ENCODE results near the gene IDUA. TPM values are rescaled to one million over a fixed set of nuclear protein-coding genes. Genes with fewer than 3 reads are reported as not detected.

IDUA gene
- total RNA-seq, 1 donor from 2014 or later, result 10.2 TPM

GRCh38 chr4:1017211-1017610 lies 30.4 kb downstream of the IDUA start:
- no peak for DNase-seq

- no peak for DNase-seq
Measured at GRCh38 chr4:1017706-1018105, 30.9 kb downstream of the IDUA start.

- peak; percentile 68 for DNase-seq
Measured at GRCh38 chr4:1018147-1019020, 31.5 kb downstream of the IDUA start.

GRCh38 chr4:1019320-1019719 lies 32.5 kb downstream of the IDUA start:
- no peak for DNase-seq

- peak; percentile 54 for DNase-seq
Measured at GRCh38 chr4:1019729-1020470, 33.1 kb downstream of the IDUA start.

- no peak for DNase-seq
Measured at GRCh38 chr4:1021386-1022050, 34.7 kb downstream of the IDUA start.

GRCh38 chr4:1022051-1022738 lies 35.4 kb downstream of the IDUA start:
- DNase-seq, result no peak

GRCh38 chr4:1022739-1023066 lies 35.9 kb downstream of the IDUA start:
- DNase-seq, result peak; percentile 75

- DNase-seq, result peak; percentile 75
Measured at GRCh38 chr4:1023075-1023640, 36.3 kb downstream of the IDUA start.

GRCh38 chr4:1023895-1024740 lies 37.3 kb downstream of the IDUA start:
- DNase-seq, result no peak

- DNase-seq, result no peak
Measured at GRCh38 chr4:1024882-1025545, 38.2 kb downstream of the IDUA start.

GRCh38 chr4:1026115-1026514 lies 39.3 kb downstream of the IDUA start:
- peak; percentile 74 for DNase-seq

GRCh38 chr4:1027219-1027914 lies 40.5 kb downstream of the IDUA start:
- DNase-seq, result no peak

- DNase-seq, result no peak
Measured at GRCh38 chr4:1027915-1028238, 41.0 kb downstream of the IDUA start.

- no peak for DNase-seq
Measured at GRCh38 chr4:1028574-1029220, 41.9 kb downstream of the IDUA start.

GRCh38 chr4:1029529-1029928 lies 42.7 kb downstream of the IDUA start:
- no peak for DNase-seq

GRCh38 chr4:1030031-1030430 lies 43.2 kb downstream of the IDUA start:
- DNase-seq, result no peak

GRCh38 chr4:1030559-1030958 lies 43.7 kb downstream of the IDUA start:
- DNase-seq, result no peak

- no peak for DNase-seq
Measured at GRCh38 chr4:1031346-1031745, 44.5 kb downstream of the IDUA start.

Measured in tongue (tissue), 2 donors.